HEK293 (cell line): Measurements from ENCODE around the gene OR5AC2.
A peak's percentile ranks its signal among the peaks of the same experiment; 100 is the strongest.

Experiments used
- CTCF ChIA-PET: fragments of 350-600 bp; formaldehyde crosslinking; extraction: SDS; loops from one replicate; lab custom pipeline; 2021; ENCODE audit warnings: antibody characterized with exemption; lab: Yijun Ruan, JAX
- POLR2A ChIA-PET: fragments of 300-600 bp; formaldehyde crosslinking; extraction: SDS; loops from one replicate; lab custom pipeline; 2020; ENCODE audit warnings: antibody characterized with exemption, inconsistent platforms; lab: Yijun Ruan, JAX
- H3K27ac ChIP-seq: fragments of 200-500 bp; sonication (Bioruptor generic); 2 replicates; pipeline ENCODE4 v1.5.1; 2014; ENCODE audit warnings: low read depth, low read length, control low read depth, inconsistent platforms; ENCODE audit errors: extremely low read depth
- H3K36me3 ChIP-seq, 2 experiments: fragments of 200-500 bp in 1 of 2; sonication (Bioruptor generic) in 1 of 2; 1 replicate in 1 of 2; 2 replicates in 1 of 2; pipeline ENCODE4 v1.5.1; 2014 to 2017; ENCODE audit warnings: inconsistent platforms in 2 of 2, low read length in 2 of 2; ENCODE audit not compliant: control insufficient read depth in 2 of 2, insufficient read depth in 1 of 2
- H3K4me1 ChIP-seq: fragments of 200-500 bp; sonication (Bioruptor generic); 2 replicates; pipeline ENCODE4 v1.5.1; 2014; ENCODE audit warnings: mild to moderate bottlenecking, low read length, inconsistent platforms; ENCODE audit not compliant: control insufficient read depth, insufficient read depth
- H3K4me3 ChIP-seq: 2 replicates; pipeline ENCODE4 v1.5.1; 2011; ENCODE audit warnings: low read depth, mild to moderate bottlenecking, control low read depth, low read length, moderate library complexity
- H3K9me3 ChIP-seq: fragments of 200-500 bp; sonication (Bioruptor generic); 2 replicates; pipeline ENCODE4 v1.5.1; 2014; ENCODE audit warnings: low read depth, low read length, inconsistent platforms; ENCODE audit not compliant: control insufficient read depth, insufficient read depth
- HIC1 ChIP-seq: fragments of 450-650 bp; formaldehyde crosslinking; IDR thresholded peaks from 2 replicates; pipeline ENCODE4 v1.5.1; 2016; ENCODE audit warnings: missing biosample characterization, missing genetic modification characterization
- KLF8 ChIP-seq: fragments of 450-650 bp; formaldehyde crosslinking; IDR thresholded peaks from 2 replicates; pipeline ENCODE4 v1.5.1; 2016; ENCODE audit warnings: missing biosample characterization, missing genetic modification characterization
- MEIS1 ChIP-seq: sonication (generic); formaldehyde crosslinking; IDR thresholded peaks from 2 replicates; pipeline ENCODE4 v1.8.1; 2022; ENCODE audit warnings: missing genetic modification reagents, mild to moderate bottlenecking, borderline replicate concordance
- PRDM4 ChIP-seq: fragments of 450-650 bp; formaldehyde crosslinking; IDR thresholded peaks from 2 replicates; pipeline ENCODE4 v1.5.1; 2017; ENCODE audit warnings: missing biosample characterization, missing genetic modification characterization
- SCRT1 ChIP-seq: fragments of 450-650 bp; formaldehyde crosslinking; IDR thresholded peaks from 2 replicates; pipeline ENCODE4 v1.5.1; 2016; ENCODE audit warnings: missing biosample characterization, missing genetic modification characterization, borderline replicate concordance
- SETDB1 ChIP-seq: IDR thresholded peaks from one replicate; pipeline ENCODE4 v1.6.1; 2017; ENCODE audit warnings: mild to moderate bottlenecking, low read length, moderate library complexity, mixed read lengths; ENCODE audit not compliant: insufficient read length
- ZEB2 ChIP-seq: fragments of 450-650 bp; formaldehyde crosslinking; IDR thresholded peaks from 2 replicates; pipeline ENCODE4 v1.5.1; 2016; ENCODE audit warnings: missing biosample characterization, missing genetic modification characterization
- ZNF157 ChIP-seq: fragments of 450-650 bp; formaldehyde crosslinking; IDR thresholded peaks from 2 replicates; pipeline ENCODE4 v1.5.1; 2016; ENCODE audit warnings: missing biosample characterization, missing genetic modification characterization
- ZNF169 ChIP-seq: fragments of 450-650 bp; formaldehyde crosslinking; IDR thresholded peaks from 2 replicates; pipeline ENCODE4 v1.5.1; 2016; ENCODE audit warnings: missing biosample characterization, missing genetic modification characterization
- ZNF214 ChIP-seq: fragments of 450-650 bp; formaldehyde crosslinking; IDR thresholded peaks from 2 replicates; pipeline ENCODE4 v1.5.1; 2017; ENCODE audit warnings: missing biosample characterization, mild to moderate bottlenecking, missing genetic modification characterization, borderline replicate concordance
- ZNF324 ChIP-seq: fragments of 450-650 bp; formaldehyde crosslinking; IDR thresholded peaks from 2 replicates; pipeline ENCODE4 v1.5.1; 2016; ENCODE audit warnings: missing biosample characterization, missing genetic modification characterization
- ZNF335 ChIP-seq: fragments of 450-650 bp; formaldehyde crosslinking; conservative IDR thresholded peaks from 2 replicates; pipeline ENCODE4 v1.5.1; 2016; ENCODE audit warnings: missing biosample characterization, missing genetic modification characterization
- ZNF341 ChIP-seq: fragments of 450-650 bp; formaldehyde crosslinking; IDR thresholded peaks from 2 replicates; pipeline ENCODE4; 2016; ENCODE audit warnings: low read depth, missing biosample characterization, missing genetic modification characterization
- ZNF513 ChIP-seq: fragments of 450-650 bp; IDR thresholded peaks from 2 replicates; pipeline ENCODE4 v1.5.1; 2018; ENCODE audit warnings: missing biosample characterization, missing genetic modification characterization
- ZNF555 ChIP-seq: fragments of 450-650 bp; formaldehyde crosslinking; conservative IDR thresholded peaks from 2 replicates; pipeline ENCODE4 v1.5.1; 2017; ENCODE audit warnings: missing biosample characterization, mild to moderate bottlenecking, missing genetic modification characterization, inconsistent platforms
- ZNF654 ChIP-seq: fragments of 450-650 bp; formaldehyde crosslinking; IDR thresholded peaks from 2 replicates; pipeline ENCODE4 v1.5.1; 2016; ENCODE audit warnings: low read depth, missing biosample characterization, missing genetic modification characterization
- ZSCAN18 ChIP-seq: fragments of 450-650 bp; formaldehyde crosslinking; IDR thresholded peaks from 2 replicates; pipeline ENCODE4 v1.5.1; 2016; ENCODE audit warnings: missing biosample characterization, missing genetic modification characterization

Gene OR5AC2

GRCh38 chr3:98039322-98040024 is 47.5 kb upstream of the OR5AC2 start (continued):
- TF ChIP-seq ZEB2 (tag by site-specific recombination) (peak; percentile 45; the same call in 1 of the 2 replicates), SCRT1 (peak; percentile 70; the same call in 1 of the 2 replicates), ZNF513 (tag by site-specific recombination) (peak; percentile 73), KLF8 (tag by site-specific recombination) (no peak), ZNF341 (tag by site-specific recombination) (no peak), ZNF157 (tag by site-specific recombination) (no peak), ZNF555 (tag by site-specific recombination) (no peak), ZNF214 (tag by site-specific recombination) (no peak), ZNF654 (tag by site-specific recombination) (peak; percentile 86), MEIS1 (CRISPR knock-in tag) (no peak), ZSCAN18 (tag by site-specific recombination) (no peak), ZNF169 (tag by site-specific recombination) (no peak), ZNF335 (peak; percentile 61; the same call in 1 of the 2 replicates)

GRCh38 chr3:98041350-98041749 is 45.6 kb upstream of the OR5AC2 start:
- no peaks in the 10 kb centered on the region for H3K4me1 ChIP-seq
- TF ChIP-seq ZNF324 (tag by site-specific recombination) (no peak), PRDM4 (no peak), SETDB1 (peak; percentile 34), HIC1 (tag by site-specific recombination) (no peak)
- H3K27ac ChIP-seq, result no peak overlapping the region
- POLR2A ChIA-PET, result no interaction called here
- CTCF ChIA-PET, result interaction anchor here (0.7 to 4.6 kb wide), 5 partner anchors 27 to 500 kb away, joined by 3 to 51 read pairs (median 3); no protein-coding TSS in a partner anchor
- H3K36me3 ChIP-seq, result no peaks in the 10 kb centered on the region
- no peak overlapping the region for H3K4me3 ChIP-seq
- H3K9me3 ChIP-seq, result no peaks in the 10 kb centered on the region
